AG09319 (cell line): ENCODE data around the gene TADA1.

Experiments used
- DNase-seq: peaks from one replicate; pipeline ENCODE4 v3.0.0-alpha.2; 2010; ENCODE audit warnings: low read depth; ENCODE audit errors: extremely low read depth
- TF ChIP-seq, protein P1 (sequence below): IDR thresholded peaks from 2 replicates; pipeline ENCODE4 v1.5.1; 2011; ENCODE audit warnings: low read depth, mild to moderate bottlenecking, inconsistent platforms, low read length, moderate library complexity

TADA1 gene

DNA sequence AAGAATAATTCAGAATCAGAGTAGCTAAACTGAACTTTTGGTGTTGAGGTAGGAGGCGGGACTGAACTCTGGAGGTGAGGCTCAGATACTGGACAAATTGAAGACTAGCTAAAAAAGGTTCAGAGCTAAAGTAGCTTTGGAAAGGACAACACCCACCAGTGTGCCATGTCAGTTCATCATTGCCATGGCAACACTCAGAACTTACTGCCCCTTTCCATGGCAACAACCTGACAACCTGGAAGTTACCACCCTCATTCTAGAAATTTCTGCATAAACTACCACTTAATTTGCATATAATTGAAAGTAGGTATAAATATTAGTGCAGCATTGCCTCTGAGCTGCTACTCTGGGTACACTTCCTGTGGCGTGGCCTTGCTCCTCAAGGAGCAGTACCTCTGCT is 67.1 kb downstream of the TADA1 start:
- no peak for DNase-seq
- TF ChIP-seq, protein P1, sequence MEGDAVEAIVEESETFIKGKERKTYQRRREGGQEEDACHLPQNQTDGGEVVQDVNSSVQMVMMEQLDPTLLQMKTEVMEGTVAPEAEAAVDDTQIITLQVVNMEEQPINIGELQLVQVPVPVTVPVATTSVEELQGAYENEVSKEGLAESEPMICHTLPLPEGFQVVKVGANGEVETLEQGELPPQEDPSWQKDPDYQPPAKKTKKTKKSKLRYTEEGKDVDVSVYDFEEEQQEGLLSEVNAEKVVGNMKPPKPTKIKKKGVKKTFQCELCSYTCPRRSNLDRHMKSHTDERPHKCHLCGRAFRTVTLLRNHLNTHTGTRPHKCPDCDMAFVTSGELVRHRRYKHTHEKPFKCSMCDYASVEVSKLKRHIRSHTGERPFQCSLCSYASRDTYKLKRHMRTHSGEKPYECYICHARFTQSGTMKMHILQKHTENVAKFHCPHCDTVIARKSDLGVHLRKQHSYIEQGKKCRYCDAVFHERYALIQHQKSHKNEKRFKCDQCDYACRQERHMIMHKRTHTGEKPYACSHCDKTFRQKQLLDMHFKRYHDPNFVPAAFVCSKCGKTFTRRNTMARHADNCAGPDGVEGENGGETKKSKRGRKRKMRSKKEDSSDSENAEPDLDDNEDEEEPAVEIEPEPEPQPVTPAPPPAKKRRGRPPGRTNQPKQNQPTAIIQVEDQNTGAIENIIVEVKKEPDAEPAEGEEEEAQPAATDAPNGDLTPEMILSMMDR: no peak
